GM10248 (cell line): ENCODE results near the gene TOPORS.

ENCODE experiments used
- CTCF ChIA-PET: fragments of 300-600 bp; sonication (Branson Sonifier 250); formaldehyde crosslinking; extraction: SDS; loops from one replicate; lab custom pipeline; 2021; ENCODE audit warnings: antibody characterized with exemption; lab: Yijun Ruan, JAX
- POLR2A ChIA-PET: fragments of 350-650 bp; sonication (Branson Sonifier 250); formaldehyde crosslinking; extraction: SDS; loops from one replicate; lab custom pipeline; 2020; ENCODE audit warnings: antibody characterized with exemption; lab: Yijun Ruan, JAX
- DNase-seq: peaks from one replicate; pipeline ENCODE4 v3.0.0; 2012; ENCODE audit errors: extremely low spot score
- TF ChIP-seq, protein P1 (sequence below): IDR thresholded peaks from 2 replicates; pipeline ENCODE4 v1.5.1; 2012; ENCODE audit warnings: mild to moderate bottlenecking, low read depth; ENCODE audit errors: extremely low read depth, missing control alignments, control extremely low read depth

TOPORS gene

DNA sequence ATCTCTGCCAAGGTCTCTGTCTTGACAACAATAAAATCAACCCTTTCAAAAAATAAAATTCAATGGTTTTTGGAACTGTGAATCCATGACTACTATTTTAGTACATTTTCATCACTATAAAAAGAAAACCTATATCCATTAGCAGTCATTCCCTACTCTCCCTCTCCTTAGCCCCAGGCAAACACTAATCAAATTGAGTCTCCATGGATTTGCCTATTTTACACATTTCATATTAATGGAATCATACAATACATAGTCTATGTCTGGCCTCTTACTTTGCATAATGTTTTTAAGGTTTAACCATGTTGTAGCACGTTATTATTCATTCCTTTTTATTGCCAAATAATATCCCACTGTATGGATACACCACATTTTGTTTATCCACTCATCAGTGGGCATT lies 50.5 kb downstream of the TOPORS start:
- CTCF ChIA-PET = interaction anchor here (1.3 to 1.5 kb wide), 2 partner anchors 9 to 48 kb away, joined by 3 to 4 read pairs; no protein-coding TSS in a partner anchor
- POLR2A ChIA-PET = no interaction called here
- no peak for DNase-seq
- TF ChIP-seq, protein P1, sequence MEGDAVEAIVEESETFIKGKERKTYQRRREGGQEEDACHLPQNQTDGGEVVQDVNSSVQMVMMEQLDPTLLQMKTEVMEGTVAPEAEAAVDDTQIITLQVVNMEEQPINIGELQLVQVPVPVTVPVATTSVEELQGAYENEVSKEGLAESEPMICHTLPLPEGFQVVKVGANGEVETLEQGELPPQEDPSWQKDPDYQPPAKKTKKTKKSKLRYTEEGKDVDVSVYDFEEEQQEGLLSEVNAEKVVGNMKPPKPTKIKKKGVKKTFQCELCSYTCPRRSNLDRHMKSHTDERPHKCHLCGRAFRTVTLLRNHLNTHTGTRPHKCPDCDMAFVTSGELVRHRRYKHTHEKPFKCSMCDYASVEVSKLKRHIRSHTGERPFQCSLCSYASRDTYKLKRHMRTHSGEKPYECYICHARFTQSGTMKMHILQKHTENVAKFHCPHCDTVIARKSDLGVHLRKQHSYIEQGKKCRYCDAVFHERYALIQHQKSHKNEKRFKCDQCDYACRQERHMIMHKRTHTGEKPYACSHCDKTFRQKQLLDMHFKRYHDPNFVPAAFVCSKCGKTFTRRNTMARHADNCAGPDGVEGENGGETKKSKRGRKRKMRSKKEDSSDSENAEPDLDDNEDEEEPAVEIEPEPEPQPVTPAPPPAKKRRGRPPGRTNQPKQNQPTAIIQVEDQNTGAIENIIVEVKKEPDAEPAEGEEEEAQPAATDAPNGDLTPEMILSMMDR = no peak

DNA sequence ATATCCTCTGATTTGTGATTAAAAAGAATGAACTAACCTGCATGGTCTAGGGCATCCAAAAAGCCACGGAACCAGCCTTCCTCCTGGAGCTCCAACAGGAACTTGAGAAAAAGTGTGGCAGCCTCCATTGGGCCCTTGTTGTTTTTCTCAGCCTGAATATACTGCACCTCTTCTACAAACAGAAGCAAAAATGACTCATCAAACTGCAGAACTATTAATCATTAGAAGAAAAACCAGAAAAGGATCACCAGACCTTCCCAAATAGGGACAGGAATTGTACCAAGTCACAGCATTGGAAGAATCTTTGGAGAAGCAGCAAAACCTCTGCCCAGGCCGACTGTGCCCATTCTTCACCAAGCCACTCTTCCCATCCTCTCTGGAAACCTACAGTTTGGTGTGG lies 51.6 kb downstream of the TOPORS start:
- CTCF ChIA-PET = interaction anchor here (1.5 to 2.1 kb wide), 2 partner anchors 11 kb away, joined by 4 read pairs; no protein-coding TSS in a partner anchor
- TF ChIP-seq, protein P1 = no peak
- no peak for DNase-seq
- POLR2A ChIA-PET = no interaction called here

DNA sequence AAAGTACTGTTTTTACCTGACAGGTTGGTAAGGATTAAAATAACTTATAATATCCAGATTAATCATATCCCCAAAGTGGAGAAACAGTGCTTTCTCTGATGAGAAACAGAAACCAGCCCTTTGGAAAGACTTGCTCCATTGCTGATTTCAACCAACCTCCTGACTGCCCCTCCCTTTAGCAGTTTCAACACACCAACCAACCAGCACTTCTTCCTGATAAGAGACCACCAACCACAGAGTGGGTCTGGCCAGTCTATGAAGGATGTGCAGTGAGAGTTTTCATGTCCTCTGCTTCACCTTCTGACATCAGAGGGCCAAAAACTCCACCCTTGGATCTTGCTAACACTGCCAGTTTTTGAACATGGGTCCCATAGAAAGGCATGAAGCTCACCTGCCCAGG lies 54.5 kb downstream of the TOPORS start:
- ChIA-PET CTCF (interaction anchor here (0.9 kb wide), 1 partner anchor 10 kb away, joined by 8 read pairs; no protein-coding TSS in a partner anchor), POLR2A (no interaction called here)
- DNase-seq = no peak
- TF ChIP-seq, protein P1 = no peak

DNA sequence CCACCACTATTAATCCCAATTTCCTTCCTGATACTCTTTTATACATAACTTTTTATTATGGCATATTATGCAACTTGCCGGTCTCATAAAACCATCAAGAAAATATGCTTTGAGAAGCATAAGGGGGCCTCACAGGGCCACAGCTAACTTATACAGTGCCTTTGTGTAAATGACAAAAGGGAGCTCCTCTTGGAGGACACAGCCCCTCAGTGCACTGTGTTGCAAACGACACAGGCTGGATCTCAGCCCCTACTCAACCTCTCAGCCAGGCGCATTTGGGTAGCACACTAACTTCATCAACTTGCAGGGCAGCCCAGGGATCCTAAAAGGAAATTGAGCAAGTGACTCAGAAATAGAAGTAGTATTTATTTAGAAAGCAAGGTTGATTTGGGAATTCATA lies 61.8 kb downstream of the TOPORS start:
- ChIA-PET CTCF (interaction anchor here (0.8 to 1.8 kb wide), 5 partner anchors 7 to 112 kb away, joined by 3 to 5 read pairs (median 4); no protein-coding TSS in a partner anchor), POLR2A (no interaction called here)
- TF ChIP-seq, protein P1 = no peak
- no peak for DNase-seq
